ENCODE results near the gene LAMB3. TPM values are rescaled to one million over a fixed set of nuclear protein-coding genes. Genes with fewer than 3 reads are reported as not detected.

LAMB3 gene
- total and polyA plus RNA-seq, 9 donors = 0.32 to 7.2 (median 0.96) TPM

GRCh38 chr1:209634005-209634737 is 18.1 kb downstream of the LAMB3 start:
- H3K9me3 ChIP-seq (replicated peaks; ENCODE audit: control insufficient read depth, low read depth, low read length) = no peaks in the 10 kb centered on the region
- WGBS (ENCODE audit: insufficient coverage) = 88% methylated on average over 19 of the region's 20 CpGs
- DNase-seq = no peak
- H3K36me3 ChIP-seq (ENCODE audit: control insufficient read depth, insufficient read depth, low read length) = no peaks in the 10 kb centered on the region
- peaks cover 2% of the 10 kb centered on the region for H3K27me3 ChIP-seq (ENCODE audit: control insufficient read depth, insufficient read depth, low read length)
- H3K4me3 ChIP-seq (ENCODE audit: low read length) = no peak overlapping the region
- no peak overlapping the region for H3K27ac ChIP-seq (ENCODE audit: low read length)
- no peaks in the 10 kb centered on the region for H3K4me1 ChIP-seq (ENCODE audit: control insufficient read depth, insufficient read depth, low read length)

- Histone ChIP-seq H3K4me1 (ENCODE audit: control insufficient read depth, insufficient read depth, low read length) (no peaks in the 10 kb centered on the region), H3K27ac (ENCODE audit: low read length) (no peak overlapping the region), H3K27me3 (ENCODE audit: control insufficient read depth, insufficient read depth, low read length) (peaks cover 2% of the 10 kb centered on the region), H3K4me3 (ENCODE audit: low read length) (no peak overlapping the region), H3K36me3 (ENCODE audit: control insufficient read depth, insufficient read depth, low read length) (no peaks in the 10 kb centered on the region), H3K9me3 (replicated peaks; ENCODE audit: control insufficient read depth, low read depth, low read length) (no peaks in the 10 kb centered on the region)
- WGBS (ENCODE audit: insufficient coverage) = 90% methylated on average over 1 of the region's 6 CpGs
- no peak for DNase-seq
Measured at GRCh38 chr1:209633335-209633997, 18.8 kb downstream of the LAMB3 start.

- Histone ChIP-seq H3K36me3 (ENCODE audit: control insufficient read depth, insufficient read depth, low read length) (no peaks in the 10 kb centered on the region), H3K9me3 (replicated peaks; ENCODE audit: control insufficient read depth, low read depth, low read length) (no peaks in the 10 kb centered on the region), H3K4me3 (ENCODE audit: low read length) (no peak overlapping the region), H3K27ac (ENCODE audit: low read length) (no peak overlapping the region), H3K4me1 (ENCODE audit: control insufficient read depth, insufficient read depth, low read length) (peaks cover 22% of the 10 kb centered on the region), H3K27me3 (ENCODE audit: control insufficient read depth, insufficient read depth, low read length) (no peaks in the 10 kb centered on the region)
- 61% methylated on average over 14 of the region's 17 CpGs for WGBS (ENCODE audit: insufficient coverage)
- no peak for DNase-seq
Measured at GRCh38 chr1:209630383-209631225, 21.6 kb downstream of the LAMB3 start.

- Histone ChIP-seq H3K36me3 (ENCODE audit: control insufficient read depth, insufficient read depth, low read length) (no peaks in the 10 kb centered on the region), H3K4me3 (ENCODE audit: low read length) (no peak overlapping the region), H3K27ac (ENCODE audit: low read length) (no peak overlapping the region), H3K27me3 (ENCODE audit: control insufficient read depth, insufficient read depth, low read length) (no peaks in the 10 kb centered on the region), H3K9me3 (replicated peaks; ENCODE audit: control insufficient read depth, low read depth, low read length) (no peaks in the 10 kb centered on the region), H3K4me1 (ENCODE audit: control insufficient read depth, insufficient read depth, low read length) (peaks cover 30% of the 10 kb centered on the region)
- DNase-seq = no peak
- whole genome bisulfite sequencing (ENCODE audit: insufficient coverage) = 95% methylated on average over 9 of the region's 11 CpGs
Measured at GRCh38 chr1:209629621-209630382, 22.4 kb downstream of the LAMB3 start.

DNA sequence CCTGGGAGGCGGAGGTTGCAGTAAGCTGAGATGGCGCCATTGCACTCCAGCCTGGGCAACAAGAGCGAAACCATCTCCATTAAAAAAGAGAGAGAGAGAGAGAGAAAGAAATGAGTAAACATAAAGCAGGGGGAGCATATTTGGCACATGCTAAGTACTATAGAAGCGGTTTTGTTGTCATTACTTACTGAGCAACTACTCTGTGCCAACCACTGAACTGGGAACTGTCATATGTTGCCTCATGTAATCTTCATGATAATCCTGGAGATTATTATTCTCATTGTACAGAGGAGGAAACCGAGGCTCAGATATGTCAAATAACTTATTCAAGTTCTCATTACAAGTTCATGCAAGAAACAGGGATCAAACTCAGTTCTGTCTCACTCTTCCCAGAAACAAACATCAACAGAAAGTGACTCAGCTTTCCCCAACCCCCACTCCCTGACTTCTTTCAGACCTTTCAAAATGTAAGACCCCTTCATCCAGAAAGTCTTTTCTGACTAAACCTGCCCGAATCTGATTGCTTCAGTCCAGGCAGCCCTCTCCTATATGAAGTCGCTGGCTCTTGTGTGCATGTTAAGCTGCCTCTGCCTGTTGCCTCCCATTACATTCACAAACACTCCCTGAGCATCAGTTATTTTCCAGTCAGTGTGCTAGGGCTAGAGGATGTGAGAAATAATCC is 23.5 kb downstream of the LAMB3 start:
- no peak overlapping the region for H3K4me3 ChIP-seq (ENCODE audit: low read length)
- H3K27ac ChIP-seq (ENCODE audit: low read length) = no peak overlapping the region
- no peaks in the 10 kb centered on the region for H3K36me3 ChIP-seq (ENCODE audit: control insufficient read depth, insufficient read depth, low read length)
- H3K9me3 ChIP-seq (replicated peaks; ENCODE audit: control insufficient read depth, low read depth, low read length) = no peaks in the 10 kb centered on the region
- WGBS (ENCODE audit: insufficient coverage) = 71% methylated on average over 5 of the region's 7 CpGs
- no peak for DNase-seq
- no peaks in the 10 kb centered on the region for H3K27me3 ChIP-seq (ENCODE audit: control insufficient read depth, insufficient read depth, low read length)
- H3K4me1 ChIP-seq (ENCODE audit: control insufficient read depth, insufficient read depth, low read length) = peaks cover 39% of the 10 kb centered on the region

- Histone ChIP-seq H3K27me3 (ENCODE audit: control insufficient read depth, insufficient read depth, low read length) (no peaks in the 10 kb centered on the region), H3K36me3 (ENCODE audit: control insufficient read depth, insufficient read depth, low read length) (no peaks in the 10 kb centered on the region), H3K27ac (ENCODE audit: low read length) (no peak overlapping the region), H3K9me3 (replicated peaks; ENCODE audit: control insufficient read depth, low read depth, low read length) (no peaks in the 10 kb centered on the region), H3K4me3 (ENCODE audit: low read length) (no peak overlapping the region), H3K4me1 (ENCODE audit: control insufficient read depth, insufficient read depth, low read length) (peaks cover 44% of the 10 kb centered on the region)
- 34% methylated on average over 16 of the region's 16 CpGs for WGBS (ENCODE audit: insufficient coverage)
- peak; percentile 82 for DNase-seq
Measured at GRCh38 chr1:209627732-209628196, 24.5 kb downstream of the LAMB3 start.

GRCh38 chr1:209627027-209627731 is 25.0 kb downstream of the LAMB3 start:
- peak overlapping the region; percentile 20 for H3K27ac ChIP-seq (ENCODE audit: low read length)
- no peaks in the 10 kb centered on the region for H3K27me3 ChIP-seq (ENCODE audit: control insufficient read depth, insufficient read depth, low read length)
- no peaks in the 10 kb centered on the region for H3K36me3 ChIP-seq (ENCODE audit: control insufficient read depth, insufficient read depth, low read length)
- 38% methylated on average over 13 of the region's 16 CpGs for WGBS (ENCODE audit: insufficient coverage)
- H3K4me1 ChIP-seq (ENCODE audit: control insufficient read depth, insufficient read depth, low read length) = peaks cover 48% of the 10 kb centered on the region
- H3K4me3 ChIP-seq (ENCODE audit: low read length) = no peak overlapping the region
- no peaks in the 10 kb centered on the region for H3K9me3 ChIP-seq (replicated peaks; ENCODE audit: control insufficient read depth, low read depth, low read length)
- DNase-seq = no peak

- WGBS (ENCODE audit: insufficient coverage) = 87% methylated on average over 16 of the region's 19 CpGs
- Histone ChIP-seq H3K4me3 (ENCODE audit: low read length) (no peak overlapping the region), H3K4me1 (ENCODE audit: control insufficient read depth, insufficient read depth, low read length) (peaks cover 52% of the 10 kb centered on the region), H3K36me3 (ENCODE audit: control insufficient read depth, insufficient read depth, low read length) (no peaks in the 10 kb centered on the region), H3K9me3 (replicated peaks; ENCODE audit: control insufficient read depth, low read depth, low read length) (no peaks in the 10 kb centered on the region), H3K27ac (ENCODE audit: low read length) (peak overlapping the region; percentile 80), H3K27me3 (ENCODE audit: control insufficient read depth, insufficient read depth, low read length) (no peaks in the 10 kb centered on the region)
- DNase-seq = no peak
Measured at GRCh38 chr1:209626346-209627026, 25.7 kb downstream of the LAMB3 start.
